Measurements from ENCODE around the gene FAM149B1. TPM values are rescaled to one million over a fixed set of nuclear protein-coding genes. Genes with fewer than 3 reads are reported as not detected.

Gene FAM149B1
- total and polyA plus RNA-seq, 2 of the 13 experiments (the other 11 are each of a cell fraction or from before 2014, with no cell fraction given) = 9.3 to 16.8 TPM

DNA sequence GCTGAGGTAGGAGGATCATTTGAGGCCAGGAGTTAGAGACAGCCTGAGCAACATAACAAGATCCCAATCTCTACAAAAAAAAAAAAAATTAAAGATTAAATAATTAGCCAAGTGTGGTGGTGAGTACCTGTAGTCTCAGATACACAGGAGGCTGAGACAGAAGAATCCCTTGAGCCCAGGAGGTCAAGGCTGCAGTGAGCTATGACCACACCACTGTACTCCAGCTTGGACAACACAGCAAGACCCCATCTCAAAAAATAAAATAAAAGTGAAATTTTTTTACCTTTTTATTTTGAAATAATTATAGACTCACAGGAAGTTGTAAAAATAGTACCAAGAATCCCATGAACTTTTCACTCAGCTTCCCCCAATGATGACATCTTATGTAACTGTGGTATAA, 4.9 kb downstream of the FAM149B1 start:
- POLR2A ChIA-PET = no interaction called here
- intact Hi-C loops (cut with micrococcal nuclease; ENCODE audit: unreplicated experiment) (no loop called here), in situ Hi-C loops (cut with HindIII; ENCODE audit: extremely low pct_ligation_motif_present, low pct_unique_long_range_greater_than_20kb) (no loop called here)
- Histone ChIP-seq H3K27me3 (ENCODE audit: control insufficient read depth in 1 of 2, insufficient read depth in 2 of 2, low read length in 2 of 2) (no peaks in the 10 kb centered on the region; a peak in 1 of 5 replicates), H4K20me1 (ENCODE audit: insufficient read depth, low read length) (no peaks in the 10 kb centered on the region), H3K36me3 (replicated peaks in 1 of 2; ENCODE audit: control insufficient read depth in 1 of 2, insufficient read depth in 2 of 2, low read length in 2 of 2) (no peaks in the 10 kb centered on the region), H3K79me2 (ENCODE audit: insufficient read depth, low read length) (peaks cover 5% of the 10 kb centered on the region), H2AFZ (ENCODE audit: low read length) (no peak overlapping the region), H3K9ac (ENCODE audit: insufficient read depth, low read depth, low read length) (no peak overlapping the region), H3K4me2 (ENCODE audit: low read depth, low read length) (no peak overlapping the region), H3K27ac (ENCODE audit: extremely low read length, insufficient read depth, low read length) (no peak overlapping the region), H3K4me1 (ENCODE audit: insufficient read depth, low read length) (no peaks in the 10 kb centered on the region), H3K4me3 (replicated peaks in 1 of 3; ENCODE audit: insufficient read depth in 1 of 3, low read depth in 2 of 3, low read length in 3 of 3) (no peak overlapping the region), H3K9me3 (ENCODE audit: low read length) (no peaks in the 10 kb centered on the region)
- TF ChIP-seq CREB1 (IDR thresholded peaks at IDR 0.05) = no peak
- no peak for TF ChIP-seq CREB1 (CRISPR knock-in tag; IDR thresholded peaks at IDR 0.05)
- no peak for TF ChIP-seq ZNF616 (CRISPR knock-in tag; IDR thresholded peaks at IDR 0.05; ENCODE audit: low read depth)
- TF ChIP-seq PCBP2 (optimal IDR thresholded peaks at IDR 0.05; ENCODE audit: low read depth, low read length, poor library complexity, severe bottlenecking) = no peak
- TF ChIP-seq NFYC (CRISPR knock-in tag; IDR thresholded peaks at IDR 0.05) = no peak
- TF ChIP-seq RBM22 (optimal IDR thresholded peaks at IDR 0.05; ENCODE audit: low read length) = no peak
- FAIRE-seq = no peak
- BruUV-seq (replicated peaks) = no TSS peak
- DNase-seq (ENCODE audit: low spot score) = no peak
- CTCF ChIA-PET (ENCODE audit: low intra/inter-chr PET ratio, low total read pairs) = no interaction called here
- no peak for ATAC-seq

- no TSS peak for BruUV-seq (replicated peaks)
- in situ Hi-C loops (cut with HindIII; ENCODE audit: extremely low pct_ligation_motif_present, low pct_unique_long_range_greater_than_20kb) = no loop called here
- DNase-seq (ENCODE audit: low spot score) = no peak
- H3K9me3 ChIP-seq (ENCODE audit: low read length) = no peaks in the 10 kb centered on the region
- H3K9ac ChIP-seq (ENCODE audit: insufficient read depth, low read depth, low read length) = no peak overlapping the region
- H3K27ac ChIP-seq (ENCODE audit: extremely low read length, insufficient read depth, low read length) = no peak overlapping the region
- no peaks in the 10 kb centered on the region for H3K27me3 ChIP-seq (ENCODE audit: control insufficient read depth in 1 of 2, insufficient read depth in 2 of 2, low read length in 2 of 2)
- CTCF ChIA-PET (ENCODE audit: low intra/inter-chr PET ratio, low total read pairs) = no interaction called here
- no peak for FAIRE-seq
- H3K4me3 ChIP-seq (replicated peaks in 1 of 3; ENCODE audit: insufficient read depth in 1 of 3, low read depth in 2 of 3, low read length in 3 of 3) = no peak overlapping the region
- POLR2A ChIA-PET = no interaction called here
- H4K20me1 ChIP-seq (ENCODE audit: insufficient read depth, low read length) = no peaks in the 10 kb centered on the region
- WGBS (ENCODE audit: low lambda C conversion rate) = 94% methylated on average over 1 of the region's 1 CpG
- no peaks in the 10 kb centered on the region for H3K36me3 ChIP-seq (replicated peaks in 1 of 2; ENCODE audit: control insufficient read depth in 1 of 2, insufficient read depth in 2 of 2, low read length in 2 of 2)
- no peak overlapping the region for H3K4me2 ChIP-seq (ENCODE audit: low read depth, low read length)
- H3K79me2 ChIP-seq (ENCODE audit: insufficient read depth, low read length) = peaks cover under 1% of the 10 kb centered on the region
- no peak for ATAC-seq
- H3K4me1 ChIP-seq (ENCODE audit: insufficient read depth, low read length) = no peaks in the 10 kb centered on the region
- H2AFZ ChIP-seq (ENCODE audit: low read length) = no peak overlapping the region
- intact Hi-C loops (cut with micrococcal nuclease; ENCODE audit: unreplicated experiment) = no loop called here
- TF ChIP-seq ZNF780A (CRISPR knock-in tag; IDR thresholded peaks at IDR 0.05) = no peak
- TF ChIP-seq, protein P1, sequence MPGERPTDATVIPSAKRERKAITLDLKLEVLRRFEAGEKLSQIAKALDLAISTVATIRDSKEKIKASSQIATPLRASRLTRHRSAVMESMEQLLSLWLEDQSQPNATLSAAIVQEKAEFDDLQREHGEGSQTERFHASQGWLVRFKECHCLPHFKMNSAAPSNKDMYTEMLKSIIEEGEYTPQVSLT (CRISPR knock-in tag; IDR thresholded peaks at IDR 0.05; ENCODE audit: borderline replicate concordance, low read depth) = no peak
- TF ChIP-seq ZNF350 (CRISPR knock-in tag; IDR thresholded peaks at IDR 0.05; ENCODE audit: borderline replicate concordance, low read depth) = no peak
- TF ChIP-seq IRF1 (CRISPR knock-in tag; IDR thresholded peaks at IDR 0.05; ENCODE audit: low read depth) = no peak
- no peak for TF ChIP-seq ZNF441 (CRISPR knock-in tag; IDR thresholded peaks at IDR 0.05; ENCODE audit: borderline replicate concordance)
- no peak for TF ChIP-seq TBL1XR1 (IDR thresholded peaks at IDR 0.05; ENCODE audit: borderline replicate concordance, low read length, partially characterized antibody)
- TF ChIP-seq HOXA7 (CRISPR knock-in tag; IDR thresholded peaks at IDR 0.05) = no peak
- no peak for TF ChIP-seq ZIK1 (CRISPR knock-in tag; IDR thresholded peaks at IDR 0.05; ENCODE audit: borderline replicate concordance, low read depth)
- TF ChIP-seq RBAK (CRISPR knock-in tag; IDR thresholded peaks at IDR 0.05) = no peak
- no peak for TF ChIP-seq POGK (CRISPR knock-in tag; conservative IDR thresholded peaks at IDR 0.05)
Observed at GRCh38 chr10:73174148-73174925, 6.4 kb downstream of the FAM149B1 start.

Measured in HepG2 (cell line).